NCI-H526 treated with DMSO at 0.1 percent for 48 hours (cell line): Measurements from ENCODE around the gene SLC30A3.
"Not testable (repeated sequence)": the region's sequence is repeated elsewhere in the genome, so short reads cannot be mapped to it uniquely, and the experiment has no call there.

Source experiments
- DNase-seq: peaks from one replicate; lab custom pipeline; 2025; lab: John Stamatoyannopoulos, UW

SLC30A3 gene

DNA sequence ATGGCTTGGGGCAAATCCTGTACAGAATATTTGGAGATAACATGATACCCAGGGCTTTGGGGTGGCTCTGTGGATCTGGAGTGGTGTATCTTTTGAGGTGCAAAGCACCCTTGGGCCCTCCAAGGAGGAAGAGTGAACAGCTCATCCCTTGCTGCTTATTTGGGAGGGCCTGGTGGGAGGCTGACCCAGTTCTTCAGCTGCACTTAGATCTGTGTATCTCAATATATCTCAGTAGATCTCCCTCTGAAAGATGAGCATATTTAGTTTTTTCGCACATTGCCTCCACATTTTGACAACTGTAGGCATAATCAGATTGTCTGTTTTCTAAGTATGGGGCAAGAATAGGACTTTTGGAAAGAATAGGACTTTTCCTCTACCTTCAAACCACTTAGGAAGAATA is 22.1 kb upstream of the SLC30A3 start:
- no peak for DNase-seq

DNA sequence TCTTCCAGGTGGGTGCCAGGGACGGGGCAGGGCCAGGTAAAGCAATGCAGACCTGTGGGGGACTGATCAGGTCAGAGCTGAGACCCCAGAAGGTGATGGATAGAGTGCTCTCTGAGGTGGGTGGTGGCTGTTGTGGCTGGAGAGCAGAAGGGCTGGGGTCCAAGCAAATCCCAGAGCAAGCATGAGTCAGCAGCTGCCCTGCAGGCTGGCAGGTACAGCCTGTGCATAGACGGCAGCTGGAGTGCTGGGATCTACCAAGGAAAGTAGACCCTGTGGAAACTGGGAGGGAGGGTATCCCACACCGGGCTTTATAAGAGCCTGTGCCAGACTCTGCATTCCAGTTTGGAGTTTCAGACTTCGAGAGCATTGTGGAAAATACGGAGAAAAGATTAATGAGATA is 20.0 kb upstream of the SLC30A3 start:
- DNase-seq, result no peak

DNA sequence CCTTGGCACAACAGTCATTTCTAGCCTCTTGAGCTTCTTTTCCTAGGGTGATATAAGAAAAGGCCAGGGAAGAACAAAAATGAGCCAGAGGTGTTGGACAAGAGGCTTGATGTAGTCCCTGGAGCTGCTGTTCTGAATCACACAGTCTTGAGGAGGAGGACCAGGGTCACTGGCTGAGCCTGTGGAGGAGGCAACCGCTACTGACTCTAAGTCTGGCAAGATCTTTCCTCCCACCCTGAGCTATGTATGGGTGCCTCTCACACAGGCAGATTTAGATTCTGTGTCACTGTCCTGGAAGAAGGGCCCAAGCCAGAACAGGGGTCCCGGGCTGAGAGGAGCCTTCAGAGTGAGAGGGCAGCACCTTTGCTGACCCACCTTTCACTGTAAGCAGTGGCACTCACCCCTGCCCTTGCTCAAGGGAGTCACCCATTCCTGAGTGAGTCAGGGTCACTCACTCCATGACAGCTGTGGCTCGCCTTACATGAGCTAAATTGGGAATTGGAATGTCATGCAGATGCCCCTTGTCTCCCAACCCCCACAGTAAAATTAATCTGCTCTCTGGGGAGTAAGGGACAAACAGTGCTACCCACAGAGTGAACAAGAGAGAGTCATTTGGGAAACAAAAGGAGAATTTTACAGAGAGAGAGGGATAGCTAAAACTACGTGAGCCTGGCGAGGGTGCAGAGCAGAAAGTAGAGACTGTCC is 19.2 kb upstream of the SLC30A3 start, which contains the start of gene TRIM54:
Gene TRIM54, plus strand, starts transcription at position 575 of the 705 bp plus-strand sequence. CDS start 303 bp downstream, outside the sequence.
- no peak for DNase-seq

DNA sequence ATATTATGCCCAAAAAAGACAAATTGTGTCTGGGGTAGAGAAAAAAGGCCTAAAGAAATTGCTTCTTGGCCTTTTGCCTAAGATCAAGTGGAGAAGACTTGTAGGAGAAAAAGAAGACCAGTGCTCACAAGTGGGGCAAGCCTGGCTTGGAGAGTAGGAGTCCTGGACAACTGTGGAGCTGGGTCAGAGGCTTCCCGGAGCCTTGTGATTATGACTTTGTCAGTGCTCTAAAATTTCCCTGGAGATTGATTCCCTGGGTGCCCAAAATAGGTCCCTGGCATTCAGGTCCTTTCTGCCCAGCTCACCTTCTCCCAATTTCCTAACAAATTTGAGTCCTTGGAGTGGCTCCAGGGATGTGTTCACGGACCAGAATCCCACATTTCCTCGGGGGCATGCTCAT is 18.6 kb upstream of the SLC30A3 start:
- no peak for DNase-seq

DNA sequence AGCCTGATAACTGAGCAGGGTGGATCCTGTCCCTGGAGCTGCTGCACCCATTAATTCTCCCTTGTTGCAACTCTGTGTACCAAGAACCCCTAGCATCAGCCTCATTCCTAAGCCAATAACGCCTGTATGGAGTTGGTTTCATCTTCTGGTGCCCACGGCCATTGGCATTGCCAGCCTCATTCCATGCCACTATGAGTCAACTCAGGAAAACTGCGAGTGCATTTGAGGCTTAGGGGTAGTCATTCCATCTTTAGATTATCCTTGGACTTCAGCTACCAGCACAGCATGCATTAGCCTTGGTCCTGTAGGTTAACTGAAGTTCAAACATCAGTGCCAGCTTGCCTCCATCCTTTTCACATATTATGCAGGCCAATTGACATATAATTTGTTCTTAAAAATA is 18.0 kb upstream of the SLC30A3 start:
- DNase-seq, result no peak

DNA sequence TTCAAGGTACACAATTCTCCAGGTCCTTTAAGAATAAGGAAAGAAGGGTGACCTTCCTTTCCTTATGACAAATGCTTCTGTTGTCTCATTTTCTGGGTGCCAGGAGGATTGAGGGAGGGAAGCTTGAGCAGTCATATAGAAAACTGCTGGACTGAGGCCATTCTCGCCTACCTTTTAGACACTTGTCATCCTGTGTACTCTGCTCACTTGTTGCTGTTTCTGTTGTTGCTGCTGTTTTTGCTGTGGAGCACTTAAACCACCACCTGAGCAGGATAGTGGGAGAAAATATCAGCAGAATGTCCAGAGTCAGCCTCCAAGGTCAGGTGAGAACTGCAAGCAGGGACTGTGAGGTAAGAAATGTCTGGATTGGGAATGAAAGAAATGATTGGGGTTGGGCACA is 15.2 kb upstream of the SLC30A3 start:
- DNase-seq, result no peak

DNA sequence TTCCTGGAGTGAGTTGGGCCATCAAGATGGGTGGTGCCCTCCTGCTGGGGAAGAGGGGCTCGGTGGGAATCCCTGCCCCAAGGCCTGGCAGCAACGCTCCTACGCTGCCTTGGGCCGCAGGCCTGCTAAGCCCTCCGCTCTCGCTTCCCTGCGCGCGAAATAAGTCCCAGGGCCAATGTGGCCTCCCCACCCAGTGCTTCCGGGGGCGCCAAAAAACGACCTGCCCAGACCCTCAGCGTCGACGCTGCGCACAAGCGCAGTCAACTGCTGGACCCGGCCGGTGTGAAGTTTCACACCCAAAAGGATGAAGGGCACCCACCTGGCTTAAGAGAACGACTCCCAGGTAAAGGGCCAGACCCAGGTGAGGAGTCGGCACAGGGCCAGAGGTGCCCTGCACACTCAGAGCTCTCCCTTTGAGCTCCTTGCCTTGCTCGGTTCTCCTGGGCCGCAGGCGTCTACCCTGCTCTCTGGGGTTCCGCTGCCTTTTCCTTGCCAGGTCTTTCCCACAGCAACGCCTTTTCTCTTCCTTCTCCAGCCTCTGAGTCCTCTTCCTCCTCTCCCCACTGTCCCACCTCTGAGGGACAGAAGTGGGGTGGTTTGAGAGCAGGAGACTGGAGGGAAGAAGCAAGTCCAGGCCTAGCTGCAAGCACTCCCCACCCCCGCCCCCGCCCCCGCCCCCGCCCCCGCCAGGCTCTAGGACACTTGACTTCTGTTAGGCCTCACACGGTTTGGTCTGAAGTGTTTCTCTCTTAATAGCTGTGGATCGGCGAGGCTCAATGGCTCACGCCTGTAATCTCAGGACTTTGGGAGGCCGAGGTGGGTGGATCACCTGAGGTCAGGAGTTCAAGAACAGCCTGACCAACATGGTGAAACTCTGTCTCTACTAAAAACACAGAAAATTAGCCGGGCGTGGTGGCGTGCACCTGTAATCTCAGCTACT is 12.6 kb upstream of the SLC30A3 start, which contains the start of gene DNAJC5G:
Gene DNAJC5G, plus strand, starts transcription at position 223 of the 940 bp plus-strand sequence. CDS start 1,296 bp downstream, outside the sequence.
- no peak for DNase-seq

DNA sequence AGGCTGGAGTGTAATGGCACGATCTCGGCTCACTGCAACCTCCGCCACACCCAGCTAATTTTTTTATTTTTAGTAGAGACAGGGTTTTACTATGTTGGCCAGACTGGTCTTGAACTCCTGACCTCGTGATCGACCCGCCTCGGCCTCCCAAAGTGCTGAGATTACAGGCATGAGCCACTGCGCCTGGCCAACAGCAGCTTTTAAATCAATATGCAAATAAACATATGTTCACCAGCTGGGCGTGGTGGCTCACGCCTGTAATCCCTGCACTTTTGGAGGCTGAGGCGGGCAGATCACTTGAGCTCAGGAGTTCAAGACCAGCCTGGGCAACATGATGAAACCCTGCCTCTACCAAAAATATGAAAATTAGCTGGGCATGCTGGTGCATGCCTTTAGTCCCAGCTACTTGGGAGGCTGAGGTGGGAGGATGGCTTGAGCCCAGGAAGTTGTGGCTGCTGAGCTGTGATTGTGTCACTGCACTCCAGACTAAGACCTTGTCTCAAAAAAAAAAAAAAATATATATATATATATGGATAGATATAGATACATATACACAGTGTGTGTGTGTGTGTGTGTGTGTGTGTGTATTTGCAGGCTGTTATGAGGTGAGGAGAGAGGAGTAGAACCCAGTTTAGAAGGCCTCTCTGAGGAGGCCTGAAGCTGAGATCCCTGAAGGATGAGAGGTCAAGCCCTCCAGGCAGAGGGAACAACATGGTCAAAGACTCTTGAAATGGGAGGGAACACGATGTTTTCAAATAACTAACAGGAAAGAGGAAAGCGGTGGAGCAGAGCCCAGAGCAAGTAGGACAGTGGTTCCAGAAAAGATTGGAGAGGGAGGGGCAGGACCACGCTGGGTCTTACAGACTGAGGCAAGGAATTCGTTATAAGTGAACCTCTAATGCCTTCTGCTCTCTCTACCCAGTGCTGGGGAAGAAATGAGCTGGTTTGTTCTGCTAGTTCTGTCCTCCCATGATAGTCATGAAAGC is 10.0 kb upstream of the SLC30A3 start:
- not testable (repeated sequence) for DNase-seq

DNA sequence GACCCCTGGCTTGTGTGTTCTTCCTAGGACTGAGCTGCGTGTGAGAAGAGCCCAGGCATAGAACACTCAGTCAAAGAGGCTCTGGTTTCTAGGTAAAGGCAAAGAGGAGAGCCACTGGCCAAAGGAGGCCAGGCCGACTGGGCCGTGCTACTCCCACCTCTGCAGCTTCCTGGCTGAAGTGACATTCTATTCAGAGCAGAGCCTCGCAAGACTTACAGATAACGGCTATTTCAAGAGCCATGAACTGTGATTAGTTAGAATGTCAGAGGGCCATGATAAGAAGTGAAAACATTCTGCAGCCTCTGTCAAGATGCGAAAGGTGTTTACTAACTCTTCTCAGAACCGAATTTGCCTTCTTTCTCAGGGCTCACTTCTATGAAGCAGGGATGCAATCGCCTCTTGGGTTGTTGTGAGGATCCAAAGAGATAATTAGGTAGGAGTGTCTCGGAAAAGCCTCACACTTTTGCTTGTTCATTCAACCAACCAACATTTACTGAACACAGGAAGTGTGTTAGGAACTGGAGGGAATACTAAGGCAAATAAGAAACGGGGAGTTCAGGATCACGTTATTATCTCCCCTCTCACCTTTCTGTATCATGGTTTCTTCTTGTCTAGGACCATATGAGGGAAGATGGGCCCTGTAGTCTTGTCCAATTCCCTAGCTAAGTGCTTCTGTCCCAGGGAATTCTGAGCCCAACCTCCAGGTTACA is 8.9 kb upstream of the SLC30A3 start:
- DNase-seq, result no peak

DNA sequence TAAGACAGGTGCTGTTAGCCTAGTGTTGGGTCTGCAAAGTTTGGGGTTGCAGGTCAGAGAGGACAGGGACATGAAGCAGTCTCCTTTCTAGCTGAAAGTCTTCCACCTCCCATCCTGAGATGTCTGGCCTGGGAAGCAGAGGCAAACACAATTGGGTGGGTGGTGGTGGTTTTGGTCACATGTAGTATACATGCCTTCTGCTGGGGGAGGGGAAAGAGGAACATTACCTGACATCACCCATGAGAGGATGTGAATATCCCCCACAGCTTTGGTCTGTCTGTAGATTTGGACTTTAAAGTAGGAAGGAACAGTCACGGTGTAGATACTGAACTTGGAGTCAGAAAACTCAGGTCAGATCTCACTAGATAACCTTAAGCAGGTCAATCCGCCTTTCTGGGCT is 7.8 kb upstream of the SLC30A3 start:
- DNase-seq, result no peak

DNA sequence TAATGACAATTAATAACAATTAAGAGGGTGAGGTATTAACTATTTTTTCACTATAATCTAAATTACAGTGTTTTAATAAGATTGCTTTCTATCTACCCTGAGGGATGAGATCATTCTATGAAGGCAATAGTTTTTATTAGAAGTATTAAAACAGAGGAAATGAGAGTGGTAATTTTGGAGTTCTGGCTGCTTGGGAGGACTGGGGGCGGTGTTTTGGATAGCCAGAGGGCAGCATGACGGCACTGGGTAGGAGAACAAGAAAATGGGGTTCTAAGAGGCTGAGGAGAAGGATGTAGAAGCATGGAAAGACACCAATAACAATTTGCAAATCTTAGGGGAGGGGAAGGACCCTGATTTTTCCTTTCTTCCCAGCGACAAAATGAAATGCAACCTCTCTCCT is 7.3 kb upstream of the SLC30A3 start:
- no peak for DNase-seq

DNA sequence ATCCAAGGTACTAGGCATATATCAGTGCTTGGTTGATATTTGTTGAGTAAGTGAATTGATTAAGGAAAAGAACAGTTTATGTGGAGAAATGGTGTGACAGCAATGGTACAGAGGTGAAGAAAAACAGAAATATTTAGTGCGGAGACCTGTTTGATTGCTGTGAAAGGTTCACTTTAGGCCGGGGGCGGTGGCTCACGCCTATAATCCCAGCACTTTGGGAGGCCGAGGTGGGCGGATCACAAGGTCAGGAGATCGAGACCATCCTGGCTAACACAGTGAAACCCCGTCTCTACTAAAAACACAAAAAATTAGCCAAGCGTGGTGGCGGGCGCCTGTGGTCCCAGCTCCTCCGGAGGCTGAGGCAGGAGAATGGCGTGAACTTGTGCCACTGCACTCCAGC is 5.4 kb upstream of the SLC30A3 start:
- DNase-seq, result not testable (repeated sequence)

DNA sequence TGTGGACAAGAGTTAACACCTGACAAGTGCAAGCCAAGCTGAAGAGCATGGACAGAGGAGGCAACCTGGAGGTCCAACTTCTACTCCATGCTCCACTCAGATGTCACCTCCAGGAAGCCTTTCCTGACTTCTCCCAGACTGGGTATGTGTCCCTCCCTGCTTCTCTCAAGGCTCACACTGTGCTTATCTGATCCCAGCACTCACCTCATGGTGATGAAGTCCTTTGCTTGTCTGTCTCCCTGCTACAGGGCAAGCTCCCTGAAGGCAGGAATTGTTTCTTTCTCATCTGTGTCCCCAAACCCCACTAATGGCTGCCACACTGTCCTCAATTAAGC is 2.7 kb upstream of the SLC30A3 start:
- no peak for DNase-seq

DNA sequence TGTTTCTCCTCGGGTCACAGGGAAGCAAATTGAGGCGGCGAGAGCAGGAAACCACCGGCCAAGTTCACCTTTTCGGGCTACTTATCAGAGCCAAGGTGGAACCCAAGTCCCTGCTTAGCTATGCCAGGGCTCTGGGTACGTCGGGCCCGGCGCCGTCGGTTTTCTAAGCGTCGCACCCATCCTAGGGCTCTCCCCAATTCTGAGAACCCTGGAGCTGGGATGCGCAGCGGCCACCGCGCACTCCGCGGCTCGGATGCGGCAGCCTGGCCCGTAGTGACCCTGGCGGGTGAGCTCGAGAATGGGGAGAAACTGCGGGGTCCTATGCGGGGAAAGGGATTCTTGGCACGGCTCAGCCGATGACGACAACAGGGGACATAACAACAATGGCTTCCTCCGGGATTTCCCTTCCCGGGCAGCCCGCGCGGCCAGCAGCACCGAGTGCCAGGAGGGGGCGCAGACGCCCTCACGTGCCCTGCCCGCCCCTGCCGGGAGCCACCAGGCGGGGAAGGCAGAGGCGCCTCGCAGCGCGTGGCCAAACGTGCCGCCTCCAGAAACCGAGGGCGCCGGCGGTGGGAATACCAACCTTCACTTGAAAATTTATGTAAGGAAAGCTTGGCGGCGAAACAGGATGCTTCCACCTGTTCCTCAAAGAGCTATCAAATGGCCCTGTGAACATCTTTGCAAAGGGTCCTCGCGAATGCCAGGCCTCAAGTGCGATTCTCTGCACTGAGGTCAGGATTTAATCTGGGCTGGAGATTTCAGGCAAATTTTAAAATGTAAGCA is 2.1 kb upstream of the SLC30A3 start:
- DNase-seq, result peak; percentile 19

DNA sequence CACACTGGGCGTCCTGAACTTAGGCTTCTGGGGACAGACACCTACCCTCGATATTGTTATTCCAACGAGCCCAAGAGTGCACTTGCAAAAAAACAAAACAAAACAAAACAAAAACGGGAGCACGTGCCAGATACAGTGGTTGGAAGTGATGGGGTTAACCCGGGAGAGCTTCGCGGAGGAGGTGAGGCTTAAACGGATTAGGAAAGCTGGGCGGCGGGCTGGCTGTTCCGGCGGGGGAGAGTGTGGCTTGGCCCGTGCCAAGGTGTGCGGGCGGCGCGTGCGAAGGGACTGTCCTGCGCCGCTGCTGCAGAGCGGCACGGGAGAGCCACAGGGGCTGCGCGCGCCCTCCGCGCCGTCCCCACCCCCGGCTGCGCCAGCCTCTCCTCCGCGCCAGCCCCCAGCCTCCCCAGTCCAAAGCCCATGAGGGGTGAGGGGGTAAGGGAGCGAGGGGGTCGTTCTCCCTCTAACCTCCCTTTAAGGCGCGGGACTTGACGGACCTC is 1.5 kb upstream of the SLC30A3 start:
- no peak for DNase-seq

DNA sequence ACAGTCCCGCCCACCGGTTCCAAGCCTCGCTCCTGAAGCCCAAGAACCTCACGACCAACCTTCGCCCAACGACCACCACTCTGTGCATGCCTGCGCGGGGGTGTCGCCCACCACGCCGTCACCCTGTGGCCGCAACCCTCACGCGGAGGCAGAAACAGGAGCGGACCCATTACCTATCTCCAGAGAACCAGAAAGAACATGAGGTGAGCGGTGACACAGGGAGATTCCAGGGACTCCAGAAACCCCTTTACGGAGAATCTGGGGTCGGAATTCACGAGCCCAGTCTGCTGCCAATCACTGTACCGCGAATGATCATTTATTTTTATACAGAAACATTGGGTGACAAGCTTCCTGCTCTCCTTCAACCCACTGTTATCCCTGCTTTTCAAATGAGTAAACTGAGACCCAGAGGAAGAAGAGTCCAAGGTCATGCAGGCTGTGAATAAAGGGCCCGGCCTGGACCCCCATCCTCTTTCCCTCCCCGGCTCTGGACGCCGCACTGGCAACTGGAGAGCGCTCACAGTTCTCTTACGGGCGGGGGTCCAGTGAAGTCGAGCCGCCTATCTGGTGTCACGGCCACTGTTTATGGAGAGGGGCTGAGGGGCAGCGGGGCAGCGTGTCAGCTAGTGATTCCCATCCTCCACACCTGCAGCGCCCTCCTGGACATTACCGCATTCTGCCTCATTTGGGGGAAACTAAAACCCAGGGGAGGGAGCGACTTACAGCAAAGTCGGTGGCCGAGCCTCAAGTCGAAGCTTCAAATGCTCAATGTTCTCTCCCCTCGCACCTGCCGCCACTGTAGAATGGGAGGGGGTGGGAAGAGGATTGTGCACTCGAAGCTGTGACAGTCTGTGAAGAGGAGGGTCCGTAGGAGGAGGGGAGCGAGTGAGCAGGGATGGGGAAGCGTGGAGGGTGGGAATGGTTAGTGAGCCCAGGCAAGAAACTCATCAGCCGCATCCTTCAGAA is 723 bp upstream of the SLC30A3 start:
- DNase-seq, result no peak

DNA sequence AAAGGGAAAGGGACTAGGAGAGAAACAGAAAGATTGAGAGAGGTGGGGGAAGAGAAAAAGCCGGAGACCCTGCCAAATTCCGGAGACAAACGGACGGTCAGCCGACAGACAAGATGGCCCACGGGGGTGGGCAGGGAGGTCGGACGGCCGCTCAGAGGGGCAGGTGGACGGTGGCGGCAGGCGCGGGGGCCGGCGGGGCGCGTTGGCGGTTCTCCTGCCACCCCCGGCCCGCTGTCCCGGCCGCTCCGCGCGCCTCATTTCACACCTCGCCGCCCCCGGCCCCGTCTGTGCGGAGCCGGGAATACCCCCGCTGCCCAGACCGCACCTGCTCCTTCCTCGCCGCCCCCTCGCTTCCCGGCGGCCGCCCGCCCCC is 935 bp downstream of the SLC30A3 start:
- no peak for DNase-seq

DNA sequence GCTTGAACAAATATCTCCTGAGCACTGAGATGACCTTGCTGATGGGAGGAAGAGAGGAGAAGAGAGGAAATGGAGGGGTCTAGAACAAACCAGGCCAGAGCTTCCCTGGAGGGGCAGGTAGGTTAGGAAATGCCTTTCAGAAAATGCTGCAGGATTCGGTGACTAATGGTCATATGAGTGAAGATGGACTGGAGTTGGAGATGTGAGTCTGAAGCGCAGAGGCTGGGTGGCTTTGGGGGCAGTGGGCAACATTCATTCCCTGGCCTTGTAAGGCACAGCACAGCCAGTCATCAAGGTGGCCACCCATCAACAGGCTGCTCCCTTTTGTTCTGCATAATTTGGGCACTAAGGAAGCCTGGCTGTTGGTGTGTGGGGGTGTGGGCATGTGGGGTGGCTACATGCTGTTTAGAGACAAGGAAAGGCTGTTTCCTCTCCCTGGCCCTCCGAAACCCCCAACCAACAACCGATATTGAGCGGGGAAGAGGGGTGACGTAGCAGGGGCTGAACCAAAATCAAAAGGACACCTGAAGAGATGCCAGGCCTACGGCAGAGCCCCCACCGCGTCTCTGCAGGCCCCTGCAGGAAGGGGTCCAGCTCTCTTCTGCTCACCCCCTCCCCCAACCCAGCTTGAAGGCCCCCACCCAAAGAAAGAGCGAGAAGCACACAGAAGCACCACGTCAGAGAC is 1.5 kb downstream of the SLC30A3 start:
- DNase-seq, result no peak

DNA sequence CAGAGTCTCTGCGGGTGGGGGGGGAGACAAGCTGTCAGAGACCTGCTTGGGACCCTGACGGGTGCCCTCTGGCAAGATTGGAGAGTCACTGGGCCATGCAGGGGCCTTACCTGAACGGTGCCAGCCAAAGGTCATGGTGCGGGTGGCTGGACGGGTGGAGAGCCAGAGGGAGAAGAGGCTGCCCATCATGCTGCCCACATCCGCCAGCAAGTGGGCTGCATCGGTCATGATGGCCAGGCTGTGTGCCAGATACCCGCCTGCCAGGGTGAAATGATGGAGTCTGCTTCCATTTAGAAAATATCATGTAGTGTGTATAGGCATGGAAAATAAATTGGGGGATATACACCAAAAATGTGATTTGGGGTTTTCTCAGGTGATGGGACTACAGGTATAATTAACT is 4.8 kb downstream of the SLC30A3 start:
- DNase-seq, result no peak
